Hepatocyte (in vitro differentiated cells): ENCODE measurements around the gene NCAM1.

Source experiments
- CTCF ChIP-seq: fragments of 200-600 bp; sonication (generic); IDR thresholded peaks from 2 replicates; pipeline ENCODE4 v1.5.1; 2016; ENCODE audit warnings: antibody characterized with exemption, mild to moderate bottlenecking; ENCODE audit not compliant: poor library complexity
- EZH2 ChIP-seq: fragments of 200-600 bp; sonication (generic); IDR thresholded peaks from 2 replicates; pipeline ENCODE4 v1.6.1; 2016; ENCODE audit warnings: antibody characterized with exemption, mild to moderate bottlenecking, borderline replicate concordance
- EZH2phosphoT487 ChIP-seq: fragments of 200-600 bp; sonication (generic); IDR thresholded peaks from one replicate; pipeline ENCODE4 v1.6.1; 2018; ENCODE audit warnings: antibody characterized with exemption, mild to moderate bottlenecking, low read depth, moderate library complexity; ENCODE audit not compliant: unreplicated experiment, severe bottlenecking

GRCh38 chr11:113198972-113199661 is 237.9 kb downstream of the NCAM1 start:
- TF ChIP-seq EZH2phosphoT487, result no peak
- no peak for TF ChIP-seq EZH2
- TF ChIP-seq CTCF, result no peak
